Measurements from ENCODE around the gene ODF2.
A peak's percentile ranks its signal among the peaks of the same experiment; 100 is the strongest.
"Not testable (repeated sequence)": the region's sequence is repeated elsewhere in the genome, so short reads cannot be mapped to it uniquely, and the experiment has no call there.

The ODF2 gene

GRCh38 chr9:128485414-128485855, 29.6 kb downstream of the ODF2 start:
- no peak for DNase-seq

- DNase-seq = no peak
These were observed 30.4 kb downstream of the ODF2 start for GRCh38 chr9:128486201-128486600.

- DNase-seq = no peak
These were observed 37.6 kb downstream of the ODF2 start for GRCh38 chr9:128493424-128493823.

GRCh38 chr9:128494108-128494745, 38.4 kb downstream of the ODF2 start:
- DNase-seq = no peak

GRCh38 chr9:128494746-128495129, 38.9 kb downstream of the ODF2 start:
- DNase-seq = no peak

GRCh38 chr9:128495296-128495695, 39.5 kb downstream of the ODF2 start:
- no peak for DNase-seq

- DNase-seq = no peak
These were observed 40.1 kb downstream of the ODF2 start for GRCh38 chr9:128495804-128496417.

GRCh38 chr9:128497824-128498610, 42.2 kb downstream of the ODF2 start:
- DNase-seq = no peak

GRCh38 chr9:128498911-128499310, 43.1 kb downstream of the ODF2 start:
- no peak for DNase-seq

- DNase-seq = no peak
These were observed 44.1 kb downstream of the ODF2 start for GRCh38 chr9:128499920-128500319.

GRCh38 chr9:128503415-128503825, 47.6 kb downstream of the ODF2 start:
- DNase-seq = not testable (repeated sequence)

GRCh38 chr9:128503870-128504269, 48.1 kb downstream of the ODF2 start:
- no peak for DNase-seq

GRCh38 chr9:128504485-128505413, 48.9 kb downstream of the ODF2 start, which contains the start of gene GLE1:
TSS of gene GLE1 (plus strand) at chr9:128504719. CDS start at chr9:128504806, 87 bp downstream.
- DNase-seq = peak; percentile 86 to 93

GRCh38 chr9:128505414-128505765, 49.6 kb downstream of the ODF2 start:
- no peak for DNase-seq

- not testable (repeated sequence) for DNase-seq
These were observed 50.1 kb downstream of the ODF2 start for GRCh38 chr9:128505906-128506305.

GRCh38 chr9:128512820-128513219, 57.0 kb downstream of the ODF2 start:
- DNase-seq = no peak

GRCh38 chr9:128521956-128522355, 66.2 kb downstream of the ODF2 start:
- DNase-seq = no peak

GRCh38 chr9:128523199-128523925, 67.6 kb downstream of the ODF2 start:
- no peak for DNase-seq

GRCh38 chr9:128526720-128527119, 70.9 kb downstream of the ODF2 start:
- no peak for DNase-seq

- no peak for DNase-seq
These were observed 72.8 kb downstream of the ODF2 start for GRCh38 chr9:128528445-128529160.

- DNase-seq = no peak
These were observed 73.4 kb downstream of the ODF2 start for GRCh38 chr9:128529191-128529590.
